HG03342 (cell line): ENCODE results near the gene C6orf132.
"Not testable (repeated sequence)": the region's sequence is repeated elsewhere in the genome, so short reads cannot be mapped to it uniquely, and the experiment has no call there.

Source experiments
- ATAC-seq: cut with Tn5 transposase; IDR thresholded peaks from one replicate; pipeline ENCODE4 v1.9.1; 2021; ENCODE audit warnings: mild to moderate bottlenecking, moderate library complexity; ENCODE audit not compliant: unreplicated experiment

C6orf132 gene

GRCh38 chr6:42142118-42142835 lies at the start of gene C6orf132:
Gene C6orf132 (minus strand): TSS chr6:42142620. CDS start chr6:42142444, 176 bp downstream.
- ATAC-seq: no peak

- no peak for ATAC-seq
Measured at GRCh38 chr6:42190554-42191183, 48.2 kb upstream of the C6orf132 start.

- no peak for ATAC-seq
Measured at GRCh38 chr6:42188406-42188805, 46.0 kb upstream of the C6orf132 start.

GRCh38 chr6:42185597-42185996 lies 43.2 kb upstream of the C6orf132 start:
- no peak for ATAC-seq

GRCh38 chr6:42184475-42184874 lies 42.1 kb upstream of the C6orf132 start:
- ATAC-seq: no peak

- no peak for ATAC-seq
Measured at GRCh38 chr6:42182101-42182500, 39.7 kb upstream of the C6orf132 start.

- no peak for ATAC-seq
Measured at GRCh38 chr6:42179945-42180313, 37.5 kb upstream of the C6orf132 start.

- ATAC-seq: no peak
Measured at GRCh38 chr6:42179261-42179944, 37.0 kb upstream of the C6orf132 start.

- ATAC-seq: no peak
Measured at GRCh38 chr6:42177514-42178364, 35.3 kb upstream of the C6orf132 start.

- no peak for ATAC-seq
Measured at GRCh38 chr6:42176981-42177380, 34.6 kb upstream of the C6orf132 start.

GRCh38 chr6:42175860-42176259 lies 33.4 kb upstream of the C6orf132 start:
- ATAC-seq: no peak

GRCh38 chr6:42173101-42173500 lies 30.7 kb upstream of the C6orf132 start, which contains the start of gene GUCA1A:
Gene GUCA1A (plus strand): TSS chr6:42173364. CDS start chr6:42173614, 250 bp downstream.
- ATAC-seq: no peak

GRCh38 chr6:42171813-42172581 lies 29.6 kb upstream of the C6orf132 start:
- ATAC-seq: no peak

- not testable (repeated sequence) for ATAC-seq
Measured at GRCh38 chr6:42169780-42170179, 27.4 kb upstream of the C6orf132 start.

GRCh38 chr6:42168650-42169049 lies 26.2 kb upstream of the C6orf132 start:
- ATAC-seq: no peak

GRCh38 chr6:42166444-42167141 lies 24.2 kb upstream of the C6orf132 start:
- no peak for ATAC-seq

- ATAC-seq: no peak
Measured at GRCh38 chr6:42165016-42165415, 22.6 kb upstream of the C6orf132 start.

GRCh38 chr6:42163981-42164380 lies 21.6 kb upstream of the C6orf132 start:
- ATAC-seq: no peak

GRCh38 chr6:42162812-42163211 lies 20.4 kb upstream of the C6orf132 start:
- ATAC-seq: no peak

- no peak for ATAC-seq
Measured at GRCh38 chr6:42162384-42162783, 20.0 kb upstream of the C6orf132 start.
